Measurements from ENCODE around the gene SH3BGRL2.

DNA sequence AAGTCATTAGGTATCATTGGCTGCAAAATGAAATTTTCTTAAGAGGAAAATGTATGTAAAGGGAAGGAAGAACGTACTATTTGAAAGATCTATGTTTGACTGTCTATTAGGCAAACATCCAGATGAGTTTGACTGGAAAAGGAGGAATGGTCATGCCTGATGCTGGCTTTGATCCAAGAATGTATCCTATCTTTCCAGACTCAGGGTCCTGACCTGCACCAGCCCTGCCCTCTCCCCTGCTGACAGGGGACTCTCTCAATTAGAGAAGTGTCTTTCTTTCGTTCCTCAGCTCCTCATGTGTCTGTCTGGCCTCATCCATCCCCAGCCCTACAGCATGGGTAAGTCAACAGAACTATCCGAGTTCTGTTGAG, 21.9 kb upstream of the SH3BGRL2 start:
- TF ChIP-seq, protein P1, sequence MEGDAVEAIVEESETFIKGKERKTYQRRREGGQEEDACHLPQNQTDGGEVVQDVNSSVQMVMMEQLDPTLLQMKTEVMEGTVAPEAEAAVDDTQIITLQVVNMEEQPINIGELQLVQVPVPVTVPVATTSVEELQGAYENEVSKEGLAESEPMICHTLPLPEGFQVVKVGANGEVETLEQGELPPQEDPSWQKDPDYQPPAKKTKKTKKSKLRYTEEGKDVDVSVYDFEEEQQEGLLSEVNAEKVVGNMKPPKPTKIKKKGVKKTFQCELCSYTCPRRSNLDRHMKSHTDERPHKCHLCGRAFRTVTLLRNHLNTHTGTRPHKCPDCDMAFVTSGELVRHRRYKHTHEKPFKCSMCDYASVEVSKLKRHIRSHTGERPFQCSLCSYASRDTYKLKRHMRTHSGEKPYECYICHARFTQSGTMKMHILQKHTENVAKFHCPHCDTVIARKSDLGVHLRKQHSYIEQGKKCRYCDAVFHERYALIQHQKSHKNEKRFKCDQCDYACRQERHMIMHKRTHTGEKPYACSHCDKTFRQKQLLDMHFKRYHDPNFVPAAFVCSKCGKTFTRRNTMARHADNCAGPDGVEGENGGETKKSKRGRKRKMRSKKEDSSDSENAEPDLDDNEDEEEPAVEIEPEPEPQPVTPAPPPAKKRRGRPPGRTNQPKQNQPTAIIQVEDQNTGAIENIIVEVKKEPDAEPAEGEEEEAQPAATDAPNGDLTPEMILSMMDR (IDR thresholded peaks at IDR 0.05) = no peak
- no peak for TF ChIP-seq POLR2A (IDR thresholded peaks at IDR 0.05)
